HL-60 (cell line): ENCODE results near the gene BZW2.

ENCODE experiments used
- DNase-seq, 2 experiments: peaks; one replicate each; pipeline ENCODE4 v3.0.0-alpha.2; 2010 to 2020; ENCODE audit warnings: low read depth in 1 of 2, low spot score in 1 of 2
- H3K27ac ChIP-seq: fragments of 250-450 bp; sonication (Bioruptor Pico); replicated peaks from 2 replicates; pipeline ENCODE4 v1.5.1; 2020; ENCODE audit warnings: mild to moderate bottlenecking, moderate library complexity
- H3K27me3 ChIP-seq: fragments of 250-450 bp; sonication (Bioruptor Pico); 2 replicates; pipeline ENCODE4 v1.5.1; 2021; ENCODE audit warnings: mild to moderate bottlenecking, moderate library complexity; ENCODE audit not compliant: insufficient read depth, poor library complexity, severe bottlenecking
- H3K4me3 ChIP-seq: replicated peaks from 2 replicates; pipeline ENCODE4 v1.5.1; 2011; ENCODE audit warnings: mild to moderate bottlenecking, control low read depth, low read length; ENCODE audit not compliant: insufficient read depth
- CTCF ChIP-seq: IDR thresholded peaks from one replicate; pipeline ENCODE4 v1.5.1; 2011; ENCODE audit warnings: low read length, control low read depth, inconsistent platforms; ENCODE audit not compliant: insufficient read depth
- GABPA ChIP-seq: IDR thresholded peaks from 2 replicates; pipeline ENCODE4 v1.6.1; 2012; ENCODE audit warnings: low read depth
- POLR2AphosphoS5 ChIP-seq: IDR thresholded peaks from 2 replicates; pipeline ENCODE4 v1.6.1; 2012; ENCODE audit warnings: low read depth
- REST ChIP-seq: IDR thresholded peaks from 2 replicates; pipeline ENCODE4 v1.6.1; 2012; ENCODE audit warnings: low read depth; ENCODE audit not compliant: insufficient replicate concordance
- SPI1 ChIP-seq: IDR thresholded peaks from 2 replicates; pipeline ENCODE4 v1.6.1; 2012; ENCODE audit warnings: low read depth, mild to moderate bottlenecking, borderline replicate concordance
- long read RNA-seq: library from polyadenylated mRNA; unstranded; transcript quantifications from one replicate; pipeline ENCODE4 v2.0.0, GENCODE V29; 2020

BZW2 gene
- long read RNA-seq, transcript BZW2-214 (11 exons, 1,721 nt) = minor isoform, 41 of 1,623 reads
- long read RNA-seq, transcript BZW2-208 (12 exons, 1,784 nt) = minor isoform, 34 of 1,623 reads
- long read RNA-seq, transcript BZW2-201 (12 exons, 1,860 nt) = major isoform, 1,277 of 1,623 reads
- long read RNA-seq, transcript BZW2-207 (12 exons, 1,862 nt) = minor isoform, 170 of 1,623 reads
- long read RNA-seq, partial matches to known transcripts = 40 of 1,623 reads
- long read RNA-seq, other reads (novel, unspliced or antisense) = 48 of 1,623 reads

- peak; percentile 71 to 96 for DNase-seq
- Histone ChIP-seq H3K27ac (peak within 1 kb of the TSS; percentile 99), H3K27me3 (no peaks in the 10 kb centered on the region), H3K4me3 (peak within 1 kb of the TSS; percentile 75)
- TF ChIP-seq POLR2AphosphoS5 (peak; percentile 97), REST (peak; percentile 82), GABPA (no peak)
These were observed at the start of gene BZW2, which contains the start of gene ANKMY2 for GRCh38 chr7:16645593-16646471. Gene BZW2 (plus strand): TSS chr7:16646181. CDS start chr7:16665444, 19,263 bp downstream. Gene ANKMY2 (minus strand): TSS chr7:16645754. CDS start chr7:16645573, 181 bp downstream.

GRCh38 chr7:16598015-16598414 lies 48.0 kb upstream of the BZW2 start:
- DNase-seq = no peak
- no peaks in the 10 kb centered on the region for H3K27me3 ChIP-seq
- TF ChIP-seq CTCF (no peak), GABPA (no peak), REST (no peak), SPI1 (no peak), POLR2AphosphoS5 (no peak)
- no peak overlapping the region for H3K4me3 ChIP-seq
- no peak overlapping the region for H3K27ac ChIP-seq

GRCh38 chr7:16599860-16600259 lies 46.1 kb upstream of the BZW2 start:
- H3K27me3 ChIP-seq = no peaks in the 10 kb centered on the region
- no peak overlapping the region for H3K27ac ChIP-seq
- no peak overlapping the region for H3K4me3 ChIP-seq
- DNase-seq = no peak
- no peak for TF ChIP-seq CTCF
- no peak for TF ChIP-seq POLR2AphosphoS5
- TF ChIP-seq GABPA = no peak
- no peak for TF ChIP-seq REST
- TF ChIP-seq SPI1 = no peak
